Memory B cell (primary cell): ENCODE measurements around the gene SARDH.

Experiments
- ATAC-seq: fragments of 150-1000 bp; cut with Tn5 transposase; 2 replicates; pipeline ENCODE4 v1.10.0; 2021; ENCODE audit warnings: low read depth, mild to moderate bottlenecking, moderate library complexity
- DNase-seq, 2 donors: peaks; one replicate each; pipeline ENCODE4 v3.0.0; 2022; ENCODE audit warnings: low spot score in 2 of 2
- H3K27ac Mint-ChIP-seq: one replicate; pipeline ENCODE4 v1.8.0; 2022; ENCODE audit warnings: mild to moderate bottlenecking, moderate library complexity, mixed read lengths
- H3K27me3 Mint-ChIP-seq: one replicate; pipeline ENCODE4 v1.8.0; 2022; ENCODE audit warnings: mixed read lengths
- H3K36me3 Mint-ChIP-seq: one replicate; pipeline ENCODE4 v1.8.0; 2022; ENCODE audit warnings: mild to moderate bottlenecking, mixed read lengths
- H3K4me1 Mint-ChIP-seq: one replicate; pipeline ENCODE4 v1.8.0; 2022; ENCODE audit warnings: mixed read lengths
- H3K4me3 Mint-ChIP-seq: one replicate; pipeline ENCODE4 v1.8.0; 2022; ENCODE audit warnings: mild to moderate bottlenecking, moderate library complexity, mixed read lengths
- H3K9me3 Mint-ChIP-seq: one replicate; pipeline ENCODE4 v1.8.0; 2022; ENCODE audit warnings: mixed read lengths

Gene SARDH

GRCh38 chr9:133737774-133738639 is at the start of gene SARDH:
SARDH (minus strand) TSS chr9:133738352; CDS start chr9:133734173, 4,179 bp downstream.
- no peaks in the 10 kb centered on the region for H3K36me3 Mint-ChIP-seq
- peak within 1 kb of the TSS; percentile 62 for H3K4me3 Mint-ChIP-seq
- H3K9me3 Mint-ChIP-seq = no peaks in the 10 kb centered on the region
- H3K27me3 Mint-ChIP-seq = peaks cover 3% of the 10 kb centered on the region
- DNase-seq (peak in 1 of 2 donors; percentile 52), ATAC-seq (peak; percentile 36)
- peaks cover 21% of the 10 kb centered on the region for H3K4me1 Mint-ChIP-seq
- H3K27ac Mint-ChIP-seq = peak within 1 kb of the TSS; percentile 65

- Mint-ChIP-seq H3K4me1 (peaks cover 58% of the 10 kb centered on the region), H3K27me3 (no peaks in the 10 kb centered on the region), H3K36me3 (peaks cover 19% of the 10 kb centered on the region), H3K9me3 (no peaks in the 10 kb centered on the region), H3K4me3 (peak overlapping the region; percentile 21), H3K27ac (peak overlapping the region; percentile 96)
- ATAC-seq (peak; percentile 64), DNase-seq (peak in 1 of 2 donors; percentile 31)
Observed at GRCh38 chr9:133787754-133788025, 49.5 kb upstream of the SARDH start.

GRCh38 chr9:133786907-133787753 is 49.0 kb upstream of the SARDH start:
- no peaks in the 10 kb centered on the region for H3K9me3 Mint-ChIP-seq
- peak overlapping the region; percentile 96 for H3K27ac Mint-ChIP-seq
- H3K4me1 Mint-ChIP-seq = peaks cover 60% of the 10 kb centered on the region
- H3K27me3 Mint-ChIP-seq = no peaks in the 10 kb centered on the region
- DNase-seq (no peak), ATAC-seq (no peak)
- peaks cover 17% of the 10 kb centered on the region for H3K36me3 Mint-ChIP-seq
- H3K4me3 Mint-ChIP-seq = peak overlapping the region; percentile 77

- Mint-ChIP-seq H3K27me3 (no peaks in the 10 kb centered on the region), H3K9me3 (no peaks in the 10 kb centered on the region), H3K4me3 (peak overlapping the region; percentile 77), H3K27ac (peak overlapping the region; percentile 96), H3K4me1 (peaks cover 54% of the 10 kb centered on the region), H3K36me3 (peaks cover 11% of the 10 kb centered on the region)
- ATAC-seq (peak; percentile 84), DNase-seq (peak; percentile 54 to 72)
Observed at GRCh38 chr9:133786371-133786753, 48.2 kb upstream of the SARDH start.

- DNase-seq = no peak
- peaks cover 54% of the 10 kb centered on the region for H3K4me1 Mint-ChIP-seq
Observed at GRCh38 chr9:133785753-133786370, 47.7 kb upstream of the SARDH start.

GRCh38 chr9:133784731-133785561 is 46.8 kb upstream of the SARDH start:
- no peak overlapping the region for H3K4me3 Mint-ChIP-seq

More at GRCh38 chr9:133785753-133786370, 47.7 kb upstream of the SARDH start:
- Mint-ChIP-seq H3K27ac (peak overlapping the region; percentile 96), H3K27me3 (no peaks in the 10 kb centered on the region), H3K9me3 (no peaks in the 10 kb centered on the region), H3K36me3 (peaks cover 11% of the 10 kb centered on the region), H3K4me3 (peak overlapping the region; percentile 77)
- no peak for ATAC-seq

GRCh38 chr9:133783331-133783731 is 45.2 kb upstream of the SARDH start:
- Mint-ChIP-seq H3K27ac (peak overlapping the region; percentile 96), H3K4me3 (no peak overlapping the region), H3K9me3 (no peaks in the 10 kb centered on the region), H3K4me1 (peaks cover 48% of the 10 kb centered on the region), H3K27me3 (no peaks in the 10 kb centered on the region), H3K36me3 (peaks cover 9% of the 10 kb centered on the region)
- ATAC-seq (no peak), DNase-seq (no peak)

More at GRCh38 chr9:133784731-133785561, 46.8 kb upstream of the SARDH start:
- peaks cover 14% of the 10 kb centered on the region for H3K36me3 Mint-ChIP-seq
- peaks cover 54% of the 10 kb centered on the region for H3K4me1 Mint-ChIP-seq
- no peak for ATAC-seq
- DNase-seq = no peak
- peak overlapping the region; percentile 96 for H3K27ac Mint-ChIP-seq
- no peaks in the 10 kb centered on the region for H3K27me3 Mint-ChIP-seq
- H3K9me3 Mint-ChIP-seq = no peaks in the 10 kb centered on the region

GRCh38 chr9:133782157-133783130 is 44.3 kb upstream of the SARDH start:
- Mint-ChIP-seq H3K36me3 (peaks cover 9% of the 10 kb centered on the region), H3K4me1 (peaks cover 44% of the 10 kb centered on the region), H3K27ac (peak overlapping the region; percentile 96), H3K9me3 (no peaks in the 10 kb centered on the region), H3K27me3 (no peaks in the 10 kb centered on the region), H3K4me3 (no peak overlapping the region)
- ATAC-seq (peak; percentile 34), DNase-seq (peak; percentile 77 to 79)

- ATAC-seq = no peak
Observed at GRCh38 chr9:133781828-133782135, 43.6 kb upstream of the SARDH start.

GRCh38 chr9:133780962-133781827 is 43.0 kb upstream of the SARDH start:
- peaks cover 33% of the 10 kb centered on the region for H3K4me1 Mint-ChIP-seq
- H3K4me3 Mint-ChIP-seq = no peak overlapping the region
- no peak for DNase-seq
- H3K9me3 Mint-ChIP-seq = no peaks in the 10 kb centered on the region
- peaks cover 9% of the 10 kb centered on the region for H3K36me3 Mint-ChIP-seq
- ATAC-seq = no peak
- no peaks in the 10 kb centered on the region for H3K27me3 Mint-ChIP-seq
- H3K27ac Mint-ChIP-seq = no peak overlapping the region

More at GRCh38 chr9:133781828-133782135, 43.6 kb upstream of the SARDH start:
- Mint-ChIP-seq H3K4me1 (peaks cover 38% of the 10 kb centered on the region), H3K4me3 (no peak overlapping the region), H3K36me3 (peaks cover 9% of the 10 kb centered on the region), H3K9me3 (no peaks in the 10 kb centered on the region), H3K27ac (no peak overlapping the region), H3K27me3 (no peaks in the 10 kb centered on the region)
- DNase-seq = no peak

GRCh38 chr9:133780404-133780945 is 42.3 kb upstream of the SARDH start:
- H3K27ac Mint-ChIP-seq = no peak overlapping the region
- peaks cover 26% of the 10 kb centered on the region for H3K4me1 Mint-ChIP-seq
- no peak overlapping the region for H3K4me3 Mint-ChIP-seq
- peaks cover 9% of the 10 kb centered on the region for H3K36me3 Mint-ChIP-seq
- no peak for ATAC-seq
- H3K27me3 Mint-ChIP-seq = no peaks in the 10 kb centered on the region
- no peaks in the 10 kb centered on the region for H3K9me3 Mint-ChIP-seq
- DNase-seq = no peak
